Measurements from ENCODE around the gene PDE8A.

DNA sequence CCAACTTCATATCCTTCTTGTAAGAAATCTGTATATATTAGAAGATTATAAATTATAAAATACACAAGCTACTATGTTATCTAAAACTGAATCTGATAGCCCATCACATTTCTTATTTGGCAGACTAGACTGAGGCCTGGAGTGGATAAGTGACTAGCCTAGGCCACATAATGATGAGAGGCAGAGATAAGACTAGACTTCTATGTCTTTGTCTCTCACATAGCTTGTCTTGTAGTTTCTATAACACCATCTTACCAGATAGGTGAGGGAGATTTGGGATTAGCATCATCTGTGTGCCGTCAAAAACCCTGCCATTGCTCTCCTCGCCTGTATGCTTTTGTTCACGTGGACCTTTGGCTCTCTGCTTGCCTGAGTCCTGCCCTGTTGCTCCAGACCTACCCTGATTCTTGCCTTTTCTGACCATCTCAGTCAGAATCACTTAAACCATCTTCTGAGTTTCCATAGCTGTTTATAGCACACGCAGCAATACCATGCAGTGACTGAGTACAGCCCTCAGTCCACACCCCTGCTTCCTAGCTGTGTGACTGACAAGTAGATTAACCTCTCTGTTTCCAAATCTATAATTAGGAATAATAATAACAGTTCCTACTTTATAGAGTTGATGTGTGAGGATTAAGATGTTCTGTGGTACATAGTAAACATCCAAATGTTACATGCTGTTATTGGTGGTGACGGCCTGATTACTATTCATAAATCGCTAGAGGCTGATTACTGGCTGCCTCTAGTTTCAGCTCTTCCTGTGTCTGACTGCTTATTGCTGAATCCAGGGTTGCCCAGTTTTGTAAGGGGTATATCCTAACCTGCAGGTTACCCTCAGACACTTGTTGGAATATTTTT, 49.7 kb downstream of the PDE8A start:
- TF ChIP-seq, protein P1, sequence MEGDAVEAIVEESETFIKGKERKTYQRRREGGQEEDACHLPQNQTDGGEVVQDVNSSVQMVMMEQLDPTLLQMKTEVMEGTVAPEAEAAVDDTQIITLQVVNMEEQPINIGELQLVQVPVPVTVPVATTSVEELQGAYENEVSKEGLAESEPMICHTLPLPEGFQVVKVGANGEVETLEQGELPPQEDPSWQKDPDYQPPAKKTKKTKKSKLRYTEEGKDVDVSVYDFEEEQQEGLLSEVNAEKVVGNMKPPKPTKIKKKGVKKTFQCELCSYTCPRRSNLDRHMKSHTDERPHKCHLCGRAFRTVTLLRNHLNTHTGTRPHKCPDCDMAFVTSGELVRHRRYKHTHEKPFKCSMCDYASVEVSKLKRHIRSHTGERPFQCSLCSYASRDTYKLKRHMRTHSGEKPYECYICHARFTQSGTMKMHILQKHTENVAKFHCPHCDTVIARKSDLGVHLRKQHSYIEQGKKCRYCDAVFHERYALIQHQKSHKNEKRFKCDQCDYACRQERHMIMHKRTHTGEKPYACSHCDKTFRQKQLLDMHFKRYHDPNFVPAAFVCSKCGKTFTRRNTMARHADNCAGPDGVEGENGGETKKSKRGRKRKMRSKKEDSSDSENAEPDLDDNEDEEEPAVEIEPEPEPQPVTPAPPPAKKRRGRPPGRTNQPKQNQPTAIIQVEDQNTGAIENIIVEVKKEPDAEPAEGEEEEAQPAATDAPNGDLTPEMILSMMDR (IDR thresholded peaks at IDR 0.05): no peak
- no peak for TF ChIP-seq POLR2A (IDR thresholded peaks at IDR 0.05)

Measured in right lobe of liver (tissue), 4 donors.